NCI-H69 (cell line): ENCODE data around the gene ZNF341.

ENCODE experiments used
- DNase-seq: peaks from one replicate; lab custom pipeline; 2025; lab: John Stamatoyannopoulos, UW

ZNF341 gene

DNA sequence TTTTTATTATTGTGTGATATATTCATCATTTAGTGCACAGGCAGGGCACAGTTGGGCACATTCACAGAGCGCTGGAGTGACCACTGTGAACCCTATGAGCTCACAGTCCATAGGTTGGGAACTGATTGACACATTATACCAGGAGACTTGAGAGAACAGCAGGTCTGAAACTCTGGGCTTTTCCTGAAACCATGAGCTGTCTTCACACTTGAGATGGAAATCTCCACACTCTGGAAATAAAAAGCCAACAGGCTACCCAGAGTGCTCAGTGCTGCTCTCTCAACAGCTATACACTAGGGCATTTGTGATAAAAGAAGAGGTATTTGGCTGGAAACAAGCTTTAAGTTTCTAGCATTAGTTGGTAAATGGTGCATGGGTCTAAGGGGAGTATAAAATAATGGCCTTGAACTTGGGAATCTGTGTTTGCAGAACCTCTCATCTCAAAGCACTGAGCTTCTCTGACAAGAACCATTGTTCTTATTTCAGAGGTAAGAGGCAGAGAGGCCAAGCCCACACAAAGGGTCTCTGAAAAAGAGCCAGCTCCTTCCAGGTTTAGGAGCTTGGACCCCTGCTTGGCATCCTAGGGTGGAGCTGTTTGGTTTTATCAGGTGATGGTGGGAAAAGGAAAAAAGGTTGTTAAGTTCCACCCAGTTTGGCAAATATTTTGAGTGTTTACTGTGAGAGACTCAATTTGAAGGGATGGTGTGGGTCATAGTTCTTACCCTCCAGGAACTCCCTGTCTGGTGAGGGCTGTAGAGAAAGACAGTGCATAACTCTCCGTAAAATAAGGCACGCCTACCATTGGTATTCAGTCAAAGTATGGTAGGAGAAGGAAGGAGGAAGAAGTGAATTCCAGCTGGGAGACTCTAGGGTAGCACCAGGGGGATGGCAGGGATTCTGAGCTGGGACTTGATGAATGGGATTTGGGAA is 93.8 kb downstream of the ZNF341 start:
- no peak for DNase-seq

DNA sequence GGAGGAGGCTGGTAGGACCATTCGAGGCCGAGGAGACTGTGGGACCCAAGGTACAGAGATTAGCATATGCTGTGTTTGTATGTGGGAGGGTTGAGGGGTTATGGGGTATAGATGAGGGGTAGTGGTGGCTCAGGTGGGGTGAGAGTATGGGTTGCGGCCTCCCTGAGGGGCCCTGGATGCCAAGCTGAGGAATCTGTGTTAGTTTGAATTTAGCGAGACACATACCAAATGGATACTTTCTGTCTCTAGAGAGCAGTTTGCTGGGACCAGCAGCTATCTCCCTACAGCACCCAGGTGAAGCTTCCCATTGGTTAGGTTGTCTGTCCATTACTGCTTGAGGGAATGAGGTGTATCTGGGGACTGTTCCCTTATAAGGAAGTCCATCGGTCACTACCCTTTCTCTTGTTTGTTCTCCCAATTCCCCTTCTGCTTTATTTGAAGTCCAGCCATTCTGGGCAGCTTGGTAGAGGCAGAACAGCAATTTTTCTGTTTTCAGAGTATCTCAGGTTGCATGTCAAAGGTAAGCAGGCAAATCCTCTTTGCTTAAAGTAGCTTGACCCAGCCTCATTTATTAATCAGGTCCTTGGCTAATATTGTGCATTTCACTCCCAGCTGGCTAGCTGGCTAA is 94.6 kb downstream of the ZNF341 start:
- peak; percentile 10 for DNase-seq

DNA sequence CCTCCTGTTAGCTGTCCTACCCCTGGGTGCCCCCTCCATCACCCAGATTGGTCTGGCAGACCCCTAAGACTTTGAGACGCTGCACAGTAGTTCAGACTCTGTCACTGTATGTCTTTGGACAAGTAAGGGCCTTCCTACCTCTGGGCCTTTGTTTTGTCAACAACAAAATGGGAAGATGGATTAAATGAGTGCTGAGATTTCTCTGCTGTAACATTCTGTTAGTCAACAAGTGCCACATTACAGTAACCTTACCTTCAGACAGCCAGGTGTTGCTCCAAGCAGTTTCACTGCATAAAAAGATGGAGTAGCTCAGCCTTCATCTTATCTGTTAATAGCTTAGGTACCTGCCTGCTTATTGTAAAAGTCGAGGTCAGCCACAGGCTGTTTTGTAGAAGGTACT is 95.3 kb downstream of the ZNF341 start:
- DNase-seq, result no peak

DNA sequence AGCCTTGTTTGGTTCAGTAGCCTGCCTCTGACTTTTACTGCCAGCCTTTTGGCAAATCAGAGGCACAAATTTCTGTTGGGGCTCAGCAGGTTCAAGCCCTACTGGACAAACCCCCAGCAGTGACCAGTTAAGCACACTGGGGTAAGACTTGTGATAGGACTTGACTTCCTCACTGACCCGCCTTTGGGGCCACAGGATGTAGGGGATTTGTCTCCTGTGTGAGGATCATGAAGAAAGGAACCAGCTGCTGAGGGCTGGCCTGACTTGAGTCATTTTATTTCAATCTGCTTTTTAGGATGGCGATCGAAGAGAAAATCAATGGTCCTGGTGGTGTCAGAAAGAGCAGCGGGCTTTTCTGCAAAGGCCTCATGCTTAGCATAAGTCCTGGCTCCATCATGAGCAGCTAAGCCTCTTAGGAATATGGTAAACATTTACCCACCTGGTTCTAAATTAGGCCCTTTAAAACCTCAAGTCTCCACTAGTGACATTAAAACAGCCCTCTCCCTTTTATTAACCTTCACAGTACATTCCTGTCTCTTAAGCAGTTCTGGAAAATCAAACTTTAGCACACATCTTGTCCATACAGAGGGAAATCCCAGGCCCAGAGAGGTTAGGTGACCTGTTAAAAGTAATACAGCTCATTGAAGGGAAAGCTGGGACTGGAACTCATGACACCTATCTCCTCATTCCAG is 96.0 kb downstream of the ZNF341 start:
- DNase-seq, result no peak

DNA sequence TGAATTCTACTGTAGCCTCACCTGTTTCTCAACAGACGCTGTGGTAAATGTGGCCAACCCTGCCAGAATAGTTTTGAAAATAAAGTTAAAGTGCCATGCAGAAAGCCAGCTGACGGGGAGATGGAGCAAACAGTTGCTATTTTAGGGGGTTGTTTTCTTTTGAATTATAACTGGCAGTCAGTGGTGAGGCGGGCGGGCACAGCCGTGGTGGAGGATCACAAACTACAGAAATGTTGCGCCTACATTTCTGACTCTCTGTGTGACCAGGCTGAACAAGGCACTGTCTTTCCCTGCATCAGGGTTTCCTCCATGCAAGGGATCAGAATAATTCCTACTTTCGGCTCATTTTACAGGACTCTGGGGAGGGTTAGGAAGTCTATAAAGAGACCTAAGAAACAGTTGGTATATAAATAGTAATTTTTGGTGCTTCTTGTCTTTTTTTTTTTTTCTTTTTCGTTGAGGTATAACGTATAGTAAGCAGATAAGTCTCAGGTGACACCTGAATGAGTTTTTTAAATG is 96.6 kb downstream of the ZNF341 start:
- DNase-seq, result no peak

DNA sequence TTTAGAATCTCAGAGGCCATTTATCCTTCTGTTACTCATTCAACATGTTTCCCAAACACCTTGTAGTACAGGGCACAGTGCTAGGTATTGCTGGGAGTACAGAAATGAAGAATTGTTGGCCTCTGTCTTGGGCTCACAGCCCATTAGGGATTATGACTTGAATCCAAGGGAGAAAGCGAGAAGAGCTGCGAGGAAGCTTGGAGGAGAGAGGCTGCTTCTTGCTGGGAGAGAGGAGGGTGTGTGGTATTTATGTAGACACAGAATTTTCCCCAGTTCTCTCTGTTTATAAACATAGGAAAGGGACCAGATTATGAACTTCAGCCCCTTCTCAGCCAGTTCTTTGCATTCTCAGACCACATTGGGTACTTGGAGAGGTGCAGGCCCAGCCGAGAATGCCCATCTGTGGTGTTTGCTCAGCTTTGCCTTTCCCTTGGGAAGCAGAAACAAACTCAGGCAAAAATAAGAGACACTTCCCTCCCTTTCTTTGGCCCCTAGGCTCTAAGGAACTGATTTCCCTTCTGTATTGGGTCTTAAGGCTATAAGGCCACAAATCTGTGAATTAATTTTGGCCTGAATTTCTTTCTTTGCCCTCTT is 97.3 kb downstream of the ZNF341 start:
- DNase-seq, result no peak

DNA sequence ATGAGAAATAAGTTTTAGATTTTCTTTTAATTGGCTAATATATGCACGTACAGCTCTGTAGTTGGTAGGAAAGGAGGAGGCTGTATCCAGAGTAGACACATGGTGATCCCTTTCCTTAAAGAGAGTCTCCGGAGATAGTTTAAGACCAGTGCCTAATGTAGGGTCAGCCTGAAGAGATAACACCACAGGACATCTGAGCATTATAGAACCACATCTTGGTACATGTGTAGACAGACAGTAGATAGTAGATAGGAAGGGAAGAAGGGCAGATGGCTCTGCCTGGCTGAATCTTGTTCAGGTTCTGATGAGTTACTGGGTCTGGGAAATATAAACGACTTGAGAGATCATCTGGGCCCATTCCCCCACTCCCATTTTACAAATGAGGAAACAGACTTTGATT is 97.8 kb downstream of the ZNF341 start:
- no peak for DNase-seq

DNA sequence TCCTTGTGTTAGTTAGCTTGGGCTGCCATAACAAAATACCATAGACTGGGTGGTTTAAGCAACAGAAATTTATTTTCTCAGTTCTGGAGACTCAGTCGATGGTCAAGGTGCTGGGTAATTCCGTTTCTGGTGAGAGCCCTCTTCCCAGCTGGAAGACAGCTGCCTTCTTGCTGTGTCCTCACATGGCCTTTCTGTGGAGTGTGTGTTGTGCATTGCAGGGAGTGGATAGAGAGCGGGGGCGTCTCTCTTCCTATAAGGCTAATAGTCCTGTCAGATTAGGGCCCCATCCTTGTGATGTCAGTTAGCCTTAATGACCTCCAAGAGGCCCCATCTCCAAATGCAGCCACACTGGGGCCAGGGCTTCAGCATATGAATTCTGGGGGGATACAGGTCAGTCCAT is 98.6 kb downstream of the ZNF341 start:
- DNase-seq, result no peak

DNA sequence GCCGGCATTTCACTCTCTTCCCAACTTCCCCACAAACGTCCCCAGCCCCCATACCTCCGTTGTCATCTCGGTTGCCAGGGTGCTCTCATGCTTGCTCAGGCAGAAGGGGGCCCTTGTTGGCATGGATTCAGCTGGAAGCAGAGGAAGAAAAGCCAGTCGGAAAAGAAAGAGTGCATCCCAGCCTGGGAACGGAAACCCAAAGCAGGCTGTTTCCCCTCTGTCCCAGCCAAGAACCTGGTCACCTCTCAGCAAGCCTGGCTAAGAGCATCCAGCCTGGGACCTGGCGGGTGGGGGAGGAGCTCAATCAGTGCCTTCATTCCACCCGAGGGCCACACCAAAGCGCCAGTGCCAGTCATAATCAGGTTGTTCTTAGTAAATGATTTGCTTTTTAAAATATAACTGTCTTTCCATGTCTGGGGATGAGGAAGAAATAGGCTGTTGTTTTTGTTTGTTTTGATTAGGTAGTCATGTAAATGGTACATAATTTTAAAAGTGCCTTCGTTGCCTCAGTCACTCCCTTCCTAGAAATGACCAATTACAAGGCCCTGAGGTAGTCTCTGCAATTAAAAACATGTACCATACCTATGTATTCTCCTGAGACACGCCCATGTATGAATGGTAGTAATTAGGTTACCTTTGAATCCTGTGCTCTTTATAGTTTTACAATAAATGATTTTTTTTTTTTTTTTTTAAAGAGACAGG is 100.5 kb downstream of the ZNF341 start:
- DNase-seq, result peak; percentile 23

DNA sequence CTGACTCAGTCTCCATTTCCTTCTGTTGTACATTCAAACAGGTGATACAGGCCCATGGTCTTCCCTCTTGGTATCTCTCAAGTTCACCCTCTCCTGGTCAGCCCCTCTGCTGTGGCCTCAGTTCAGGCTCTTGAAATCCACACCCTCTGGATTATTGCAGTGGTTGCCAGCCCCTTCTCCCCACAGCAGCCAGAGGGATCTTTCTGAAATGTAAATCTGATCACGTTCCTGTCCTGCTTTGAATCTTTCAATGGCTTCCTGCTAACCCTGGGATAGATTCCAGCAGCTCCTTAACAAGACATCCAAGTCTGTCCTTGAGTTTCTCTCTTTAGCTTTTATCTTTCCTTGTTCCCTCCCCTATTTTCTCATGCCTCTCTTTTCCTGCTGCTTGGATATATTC is 101.5 kb downstream of the ZNF341 start:
- no peak for DNase-seq

DNA sequence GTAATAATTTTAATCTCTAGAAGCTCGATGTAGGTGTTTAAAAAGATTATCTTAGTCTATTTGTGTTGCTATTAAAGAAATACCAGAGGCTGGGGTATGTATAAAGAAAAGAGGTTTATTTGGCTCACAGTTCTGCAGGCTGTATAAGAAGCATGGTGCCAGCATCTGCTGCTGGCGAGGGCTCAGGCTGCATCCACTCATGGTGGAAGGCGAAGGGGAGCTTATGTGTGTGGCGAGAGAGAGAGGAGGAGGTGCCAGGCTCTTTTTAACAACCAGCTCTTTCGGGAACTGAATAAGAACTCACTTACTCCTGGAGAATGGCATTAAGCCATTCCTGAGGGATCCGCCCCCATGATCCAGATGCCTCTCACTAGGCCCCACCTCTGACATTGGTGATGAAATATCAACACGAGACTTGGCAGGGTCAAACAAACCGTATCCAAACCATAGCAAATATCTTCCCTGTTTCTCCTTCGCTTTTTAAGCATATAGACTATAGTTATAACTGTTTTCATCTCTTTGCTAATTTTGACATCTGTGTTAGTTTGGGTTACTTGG is 103.9 kb downstream of the ZNF341 start:
- DNase-seq, result no peak

DNA sequence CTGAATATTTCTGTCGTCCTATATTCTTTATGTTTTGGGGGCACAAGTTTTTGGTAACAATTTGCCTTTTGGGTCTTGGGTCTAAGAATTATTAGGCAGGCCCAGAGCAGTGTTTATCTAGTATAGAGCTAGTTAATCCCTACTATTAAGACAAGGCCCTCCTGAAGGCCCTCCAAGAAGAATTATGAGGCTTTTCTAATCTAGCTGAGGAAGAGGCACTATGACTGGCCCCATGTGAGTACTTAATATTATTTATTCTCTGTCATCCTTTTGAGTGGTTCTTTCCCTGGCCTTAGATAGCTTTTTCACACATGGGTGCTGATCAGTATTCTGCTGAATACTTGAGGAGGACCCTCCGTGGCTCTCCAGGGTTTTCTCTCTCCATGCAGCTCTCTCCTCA is 104.5 kb downstream of the ZNF341 start:
- no peak for DNase-seq

DNA sequence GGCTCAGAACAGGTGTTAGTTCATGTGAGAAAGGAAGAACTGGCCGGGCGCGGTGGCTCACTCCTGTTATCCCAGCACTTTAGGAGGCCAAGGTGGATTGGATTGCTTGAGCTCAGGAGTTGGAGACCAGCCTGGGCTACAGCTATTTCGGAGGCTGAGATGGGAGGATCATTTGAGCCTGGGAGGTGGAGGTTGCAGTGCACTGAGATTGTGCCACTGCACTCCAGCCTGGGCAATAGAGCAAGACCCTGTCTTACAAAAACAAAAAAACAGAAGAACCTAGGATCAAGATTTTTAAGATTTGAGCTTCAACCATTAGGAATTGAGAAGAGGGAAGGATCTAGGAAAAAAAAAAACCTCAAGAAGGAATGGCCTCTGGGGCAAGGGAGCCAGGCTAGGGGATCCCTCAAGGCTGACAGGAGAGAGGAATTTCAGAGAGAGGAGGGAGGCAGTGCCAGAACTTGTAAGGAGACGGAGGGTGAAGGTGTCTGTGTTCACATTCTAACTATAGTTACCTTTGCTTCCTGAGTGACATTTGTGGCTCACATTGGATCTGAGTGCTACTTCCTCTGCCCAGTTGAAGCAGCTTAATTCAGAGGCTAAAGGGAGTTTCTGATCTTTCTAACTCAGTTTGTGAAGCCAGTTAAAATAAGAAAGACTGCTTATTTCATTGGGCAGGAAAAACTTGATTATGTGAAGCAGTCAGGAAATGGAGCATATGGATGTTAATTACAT is 105.5 kb downstream of the ZNF341 start:
- DNase-seq, result no peak

DNA sequence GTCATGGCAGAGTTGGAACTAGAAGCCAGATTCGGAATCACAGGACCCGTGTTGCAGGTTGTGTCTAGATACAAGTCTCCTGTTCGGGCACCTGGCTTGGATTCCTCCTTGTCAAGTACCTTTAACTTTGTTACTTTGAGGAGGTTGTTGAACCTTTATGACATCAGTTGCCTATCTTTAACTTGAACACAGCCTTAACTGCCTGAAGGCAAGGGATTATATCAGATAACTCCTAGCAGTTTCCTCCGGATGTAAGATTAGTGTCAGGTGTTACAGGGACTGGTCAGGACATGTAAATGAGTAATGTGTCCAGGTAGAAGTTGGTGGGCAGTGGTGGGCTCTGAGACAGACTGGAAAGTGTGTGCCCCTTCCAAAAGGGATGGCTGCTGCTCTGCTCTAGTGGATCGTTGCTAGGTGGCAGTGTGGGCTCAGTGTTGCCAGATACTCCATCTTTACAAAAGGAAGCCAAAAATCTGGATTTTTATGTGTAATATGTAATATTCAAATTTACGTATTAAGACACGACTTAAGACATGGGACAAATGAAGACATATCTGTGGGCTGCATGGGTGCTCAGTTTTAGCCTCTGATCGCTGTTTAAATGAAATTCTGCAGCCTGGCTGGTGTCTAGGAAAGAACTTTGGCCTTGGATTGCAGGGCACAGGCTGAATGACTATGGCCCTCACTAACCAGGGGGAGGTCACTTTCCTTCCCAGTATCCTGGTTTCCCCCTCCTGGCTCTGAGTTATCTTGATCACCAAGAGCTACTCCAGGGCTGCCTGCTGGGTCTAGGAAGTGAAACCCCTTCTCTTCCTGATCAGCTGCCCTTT is 106.5 kb downstream of the ZNF341 start:
- no peak for DNase-seq

DNA sequence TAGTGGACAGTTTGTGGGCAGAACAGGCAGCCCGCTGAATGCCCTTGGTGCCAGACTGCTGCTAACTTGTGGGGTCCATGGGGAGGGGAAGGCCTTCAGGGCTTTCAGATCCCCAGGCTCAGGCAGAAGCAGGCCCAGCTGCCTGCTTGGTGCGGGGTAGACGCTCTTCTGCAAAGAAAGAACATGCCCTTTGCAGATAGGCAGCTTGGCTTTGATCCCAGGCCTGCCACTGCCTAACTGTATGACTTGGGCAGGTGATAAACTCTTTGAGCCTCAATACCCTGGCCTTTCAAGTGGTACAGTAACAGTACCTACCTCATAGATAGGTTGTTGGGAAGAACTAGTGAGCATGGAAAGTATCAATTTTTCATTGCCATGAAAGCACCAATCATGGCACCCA is 107.8 kb downstream of the ZNF341 start:
- DNase-seq, result peak; percentile 52

DNA sequence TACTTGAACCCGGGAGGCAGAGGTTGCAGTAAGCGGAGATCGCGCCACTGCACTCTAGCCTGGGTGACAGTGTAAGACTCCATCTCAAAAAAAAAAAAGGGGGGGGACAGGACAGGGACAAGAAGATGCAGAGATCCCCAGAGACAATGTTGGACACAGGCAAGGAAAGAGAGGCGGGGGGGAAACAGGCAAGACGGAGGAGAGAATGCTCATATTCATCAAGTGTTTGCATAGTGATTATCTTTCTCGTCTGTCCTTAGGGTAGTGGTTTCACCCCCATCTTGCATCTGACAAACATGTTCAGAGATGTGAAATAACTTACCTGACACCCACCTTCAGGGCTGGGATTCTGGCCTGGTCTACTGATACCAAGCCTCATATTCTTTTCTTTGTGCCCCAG is 108.4 kb downstream of the ZNF341 start:
- peak; percentile 52 for DNase-seq

DNA sequence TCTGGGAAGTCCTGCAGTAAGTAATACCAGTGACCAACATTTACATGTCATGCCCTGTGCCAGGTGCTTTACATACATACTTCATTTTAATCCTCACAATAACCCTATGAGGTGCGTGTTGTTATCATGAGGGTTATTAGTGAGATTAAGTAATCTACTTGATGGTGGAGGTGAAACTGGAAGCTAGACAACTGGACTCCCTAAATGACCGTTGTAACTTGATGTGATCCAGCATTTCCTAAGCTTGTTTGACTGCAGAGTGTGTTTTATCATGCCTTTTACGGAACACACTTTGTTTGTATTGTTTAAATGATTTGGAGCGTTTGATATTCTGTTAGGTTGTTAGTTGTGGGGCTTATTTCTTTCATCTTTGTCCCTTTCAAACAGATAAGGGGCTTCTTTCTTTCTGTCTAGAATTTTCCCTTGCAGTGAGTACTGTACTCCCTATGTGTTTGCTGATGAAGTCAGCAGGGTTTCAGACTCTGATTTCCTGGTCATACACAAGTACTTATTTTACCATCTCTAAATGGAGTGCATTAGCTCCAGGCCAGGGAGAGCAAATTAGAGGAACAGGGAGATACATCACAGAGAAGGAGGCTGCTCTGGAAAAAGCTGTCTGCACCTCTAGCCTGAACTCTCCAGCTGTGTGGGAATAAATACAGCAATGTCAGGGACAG is 109.1 kb downstream of the ZNF341 start:
- peak; percentile 74 for DNase-seq

DNA sequence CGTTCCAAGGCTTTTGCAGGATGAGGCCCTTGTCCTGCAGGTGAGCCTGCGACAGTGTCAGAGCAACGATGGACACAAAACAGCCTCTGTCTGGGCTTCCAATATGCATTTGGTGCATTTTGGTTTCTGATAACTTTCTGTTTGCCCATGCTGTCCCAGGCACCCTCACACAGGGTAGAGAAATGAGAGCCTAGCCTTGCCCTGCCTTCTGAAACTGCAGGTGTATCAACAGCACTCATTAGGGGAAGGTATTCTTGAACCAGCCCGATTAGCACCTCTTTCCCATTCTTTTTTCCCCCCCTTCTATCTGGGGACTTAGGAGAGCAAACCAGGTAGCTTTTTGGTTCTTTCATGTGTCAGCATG is 109.6 kb downstream of the ZNF341 start:
- no peak for DNase-seq
